ENCODE results near the gene NLRP4.
"Not testable (repeated sequence)": the region's sequence is repeated elsewhere in the genome, so short reads cannot be mapped to it uniquely, and the experiment has no call there.

NLRP4 gene

GRCh38 chr19:55882626-55883025, 46.3 kb downstream of the NLRP4 start:
- no peak for DNase-seq

- no peak for DNase-seq
Observed at GRCh38 chr19:55898911-55899310, 62.6 kb downstream of the NLRP4 start.

GRCh38 chr19:55901369-55902079, 65.2 kb downstream of the NLRP4 start:
- DNase-seq = no peak

- no peak for DNase-seq
Observed at GRCh38 chr19:55902080-55902751, 65.9 kb downstream of the NLRP4 start.

- DNase-seq = no peak
Observed at GRCh38 chr19:55907286-55907685, 70.9 kb downstream of the NLRP4 start.

- DNase-seq = no peak
Observed at GRCh38 chr19:55907746-55908145, 71.4 kb downstream of the NLRP4 start.

- DNase-seq = no peak
Observed at GRCh38 chr19:55909801-55910200, 73.5 kb downstream of the NLRP4 start.

- DNase-seq = no peak
Observed at GRCh38 chr19:55912916-55913315, 76.6 kb downstream of the NLRP4 start.

- peak; percentile 8 for DNase-seq
Observed at GRCh38 chr19:55913643-55914268, 77.4 kb downstream of the NLRP4 start.

- DNase-seq = no peak
Observed at GRCh38 chr19:55923556-55923955, 87.2 kb downstream of the NLRP4 start.

- DNase-seq = no peak
Observed at GRCh38 chr19:55927991-55928390, 91.7 kb downstream of the NLRP4 start.

- not testable (repeated sequence) for DNase-seq
Observed at GRCh38 chr19:55929258-55929657, 92.9 kb downstream of the NLRP4 start.

GRCh38 chr19:55930996-55931515, 94.7 kb downstream of the NLRP4 start:
- DNase-seq = no peak
